ENCODE results near the gene RORB. TPM values are rescaled to one million over a fixed set of nuclear protein-coding genes. Genes with fewer than 3 reads are reported as not detected.
A peak's percentile ranks its signal among the peaks of the same experiment; 100 is the strongest.

Gene RORB
- total RNA-seq, 1 donor from 2014 or later = 2.1 TPM

GRCh38 chr9:74674077-74674476 is 176.9 kb downstream of the RORB start:
- H3K27me3 ChIP-seq = no peaks in the 10 kb centered on the region
- H3K27ac ChIP-seq = no peak overlapping the region
- ATAC-seq (no peak), DNase-seq (no peak)
- TF ChIP-seq CTCF (IDR thresholded peaks at IDR 0.05) = no peak
- no peaks in the 10 kb centered on the region for H3K36me3 ChIP-seq
- no peaks in the 10 kb centered on the region for H3K9me3 ChIP-seq
- H3K4me1 ChIP-seq = no peaks in the 10 kb centered on the region
- intact Hi-C loops (cut with DNase I) = no loop called here
- H3K4me3 ChIP-seq = no peak overlapping the region

- Histone ChIP-seq H3K27ac (no peak overlapping the region), H3K4me1 (no peaks in the 10 kb centered on the region), H3K9me3 (no peaks in the 10 kb centered on the region), H3K4me3 (no peak overlapping the region), H3K27me3 (no peaks in the 10 kb centered on the region), H3K36me3 (no peaks in the 10 kb centered on the region)
- no peak for TF ChIP-seq CTCF (IDR thresholded peaks at IDR 0.05)
- ATAC-seq (no peak), DNase-seq (no peak)
- intact Hi-C loops (cut with DNase I) = no loop called here
These were observed 184.8 kb downstream of the RORB start for GRCh38 chr9:74681906-74682305.

- no peak overlapping the region for H3K4me3 ChIP-seq
- DNase-seq = no peak
- no peak for TF ChIP-seq CTCF (IDR thresholded peaks at IDR 0.05)
- H3K27me3 ChIP-seq = no peaks in the 10 kb centered on the region
- intact Hi-C loops (cut with DNase I) = no loop called here
- no peaks in the 10 kb centered on the region for H3K36me3 ChIP-seq
- H3K4me1 ChIP-seq = no peaks in the 10 kb centered on the region
- ATAC-seq = peak; percentile 30
- no peaks in the 10 kb centered on the region for H3K9me3 ChIP-seq
- no peak overlapping the region for H3K27ac ChIP-seq
These were observed 186.2 kb downstream of the RORB start for GRCh38 chr9:74683322-74683721.

GRCh38 chr9:74691058-74691457 is 193.9 kb downstream of the RORB start:
- intact Hi-C loops (cut with DNase I) = no loop called here

GRCh38 chr9:74696520-74696919 is 199.4 kb downstream of the RORB start:
- Histone ChIP-seq H3K4me1 (no peaks in the 10 kb centered on the region), H3K27ac (no peak overlapping the region), H3K9me3 (no peaks in the 10 kb centered on the region), H3K36me3 (no peaks in the 10 kb centered on the region), H3K4me3 (no peak overlapping the region), H3K27me3 (peaks cover 4% of the 10 kb centered on the region)
- TF ChIP-seq CTCF (IDR thresholded peaks at IDR 0.05) = no peak
- DNase-seq (no peak), ATAC-seq (no peak)
- intact Hi-C loops (cut with DNase I) = no loop called here

More at GRCh38 chr9:74691058-74691457, 193.9 kb downstream of the RORB start:
- no peaks in the 10 kb centered on the region for H3K27me3 ChIP-seq
- ATAC-seq = no peak
- TF ChIP-seq CTCF (IDR thresholded peaks at IDR 0.05) = no peak
- no peaks in the 10 kb centered on the region for H3K9me3 ChIP-seq
- no peak overlapping the region for H3K27ac ChIP-seq
- no peaks in the 10 kb centered on the region for H3K36me3 ChIP-seq
- no peak for DNase-seq
- no peak overlapping the region for H3K4me3 ChIP-seq
- no peaks in the 10 kb centered on the region for H3K4me1 ChIP-seq

GRCh38 chr9:74697535-74697934 is 200.4 kb downstream of the RORB start:
- H3K27me3 ChIP-seq = peaks cover 4% of the 10 kb centered on the region
- H3K9me3 ChIP-seq = no peaks in the 10 kb centered on the region
- no peaks in the 10 kb centered on the region for H3K4me1 ChIP-seq
- H3K4me3 ChIP-seq = no peak overlapping the region
- no peak for TF ChIP-seq CTCF (IDR thresholded peaks at IDR 0.05)
- intact Hi-C loops (cut with DNase I) = no loop called here
- no peak for DNase-seq
- ATAC-seq = no peak
- H3K27ac ChIP-seq = no peak overlapping the region
- no peaks in the 10 kb centered on the region for H3K36me3 ChIP-seq

Data from upper lobe of right lung (tissue), 1 donor.